GM23248 (cell line): Measurements from ENCODE around the gene MPPED2.

Source experiments
- EZH2 ChIP-seq: fragments of 200-600 bp; sonication (generic); IDR thresholded peaks from 2 replicates; pipeline ENCODE4 v1.6.1; 2018; ENCODE audit warnings: antibody characterized with exemption, mild to moderate bottlenecking; ENCODE audit not compliant: insufficient read depth, poor library complexity, severe bottlenecking
- EZH2phosphoT487 ChIP-seq: fragments of 200-600 bp; sonication (generic); IDR thresholded peaks from 2 replicates; pipeline ENCODE4 v1.6.1; 2018; ENCODE audit warnings: antibody characterized with exemption, moderate library complexity, mild to moderate bottlenecking, low read depth; ENCODE audit not compliant: insufficient read depth

GRCh38 chr11:30581675-30582074, 4.5 kb downstream of the MPPED2 start:
- no peak for TF ChIP-seq EZH2
- TF ChIP-seq EZH2phosphoT487: no peak
